ENCODE data around the gene SELENOV.

SELENOV gene

DNA sequence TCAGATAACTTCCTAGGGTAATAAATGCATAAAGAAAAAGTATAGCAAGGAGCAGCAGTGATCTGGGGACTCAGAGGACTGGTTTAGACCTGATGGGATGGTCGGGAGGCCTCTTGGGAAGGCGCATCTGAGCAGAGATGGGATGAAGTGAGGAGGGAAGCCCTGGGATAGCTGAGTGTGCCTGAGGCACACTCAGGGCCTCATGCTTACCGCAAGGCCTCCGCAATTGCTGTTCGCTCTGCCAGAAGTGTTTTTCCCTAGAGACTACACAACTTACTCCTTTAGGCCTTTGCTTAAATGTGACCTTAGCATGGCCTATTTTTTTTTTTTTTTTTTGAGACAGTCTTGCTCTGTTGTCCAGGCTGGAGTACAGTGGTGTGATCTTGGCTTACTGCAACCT, 20.3 kb upstream of the SELENOV start:
- no peak for DNase-seq

DNA sequence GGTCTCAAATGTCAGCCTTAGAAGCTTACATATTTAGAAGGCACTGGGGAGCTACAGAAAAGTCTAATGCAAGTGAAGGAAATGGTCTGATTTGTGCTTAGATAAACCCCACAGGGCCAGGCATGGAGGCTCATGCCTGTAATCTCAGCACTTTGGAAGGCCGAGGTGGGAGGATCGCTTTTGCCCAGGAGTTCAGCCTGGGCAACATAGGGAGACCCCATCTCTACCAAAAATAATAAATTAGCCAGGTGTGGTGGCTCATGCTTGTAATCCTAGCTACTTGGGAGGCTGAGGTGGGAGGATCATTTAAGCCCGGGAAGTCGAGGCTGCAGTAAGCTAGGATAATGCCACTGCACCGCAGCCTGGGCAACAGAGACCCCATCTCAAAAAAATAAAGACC, 18.9 kb upstream of the SELENOV start:
- DNase-seq, result no peak

DNA sequence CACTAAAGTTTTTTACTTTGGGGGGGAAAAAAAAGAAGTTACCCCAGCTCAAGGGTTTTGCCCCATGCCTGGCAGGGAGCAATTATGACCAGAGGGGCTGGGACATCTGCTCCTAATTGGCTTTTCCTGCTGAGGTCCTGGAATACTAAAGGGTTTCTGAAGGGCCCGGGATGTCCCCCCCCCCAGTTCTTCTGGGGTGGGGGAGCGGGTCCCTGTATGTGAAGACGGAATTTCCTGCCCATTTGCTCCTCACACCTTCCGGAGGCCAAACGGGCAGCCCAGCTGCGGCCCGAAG, 17.3 kb upstream of the SELENOV start:
- no peak for DNase-seq

DNA sequence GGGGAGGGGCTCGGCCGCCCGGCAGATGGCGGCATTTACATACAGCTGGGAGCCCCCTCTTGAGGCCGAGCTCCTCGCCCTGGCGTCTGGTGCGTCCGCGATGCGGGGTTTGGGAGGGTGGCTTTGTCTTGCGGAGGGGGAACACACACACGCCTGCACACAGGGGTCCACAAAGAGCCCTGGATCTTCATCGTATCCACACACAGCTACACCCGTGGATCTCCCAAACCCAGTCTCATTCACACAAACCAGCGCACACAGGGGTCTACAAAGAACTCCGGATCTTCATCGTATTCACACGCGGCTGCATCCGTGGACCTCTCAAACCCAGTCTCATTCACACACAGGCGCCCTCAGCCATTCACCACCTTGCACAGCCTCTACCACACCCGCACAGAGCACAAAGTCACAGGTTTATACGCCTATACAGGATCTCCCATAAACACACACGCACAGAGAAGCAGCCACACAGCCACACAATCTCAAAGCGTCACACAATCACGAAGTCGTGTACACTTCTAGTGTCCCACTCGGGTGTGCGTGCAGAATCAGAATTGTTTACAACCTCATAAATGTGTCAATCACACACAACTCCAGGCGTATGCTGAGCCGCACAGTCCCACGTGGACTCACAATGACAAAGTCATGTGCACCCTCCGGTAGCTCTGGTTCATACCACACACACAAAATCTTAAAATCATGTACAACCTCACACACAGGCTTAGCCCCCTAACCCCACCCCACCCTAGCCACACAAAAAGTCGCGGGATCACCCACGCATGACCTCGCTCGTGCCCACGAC, 16.7 kb upstream of the SELENOV start:
- DNase-seq, result peak; percentile 76

DNA sequence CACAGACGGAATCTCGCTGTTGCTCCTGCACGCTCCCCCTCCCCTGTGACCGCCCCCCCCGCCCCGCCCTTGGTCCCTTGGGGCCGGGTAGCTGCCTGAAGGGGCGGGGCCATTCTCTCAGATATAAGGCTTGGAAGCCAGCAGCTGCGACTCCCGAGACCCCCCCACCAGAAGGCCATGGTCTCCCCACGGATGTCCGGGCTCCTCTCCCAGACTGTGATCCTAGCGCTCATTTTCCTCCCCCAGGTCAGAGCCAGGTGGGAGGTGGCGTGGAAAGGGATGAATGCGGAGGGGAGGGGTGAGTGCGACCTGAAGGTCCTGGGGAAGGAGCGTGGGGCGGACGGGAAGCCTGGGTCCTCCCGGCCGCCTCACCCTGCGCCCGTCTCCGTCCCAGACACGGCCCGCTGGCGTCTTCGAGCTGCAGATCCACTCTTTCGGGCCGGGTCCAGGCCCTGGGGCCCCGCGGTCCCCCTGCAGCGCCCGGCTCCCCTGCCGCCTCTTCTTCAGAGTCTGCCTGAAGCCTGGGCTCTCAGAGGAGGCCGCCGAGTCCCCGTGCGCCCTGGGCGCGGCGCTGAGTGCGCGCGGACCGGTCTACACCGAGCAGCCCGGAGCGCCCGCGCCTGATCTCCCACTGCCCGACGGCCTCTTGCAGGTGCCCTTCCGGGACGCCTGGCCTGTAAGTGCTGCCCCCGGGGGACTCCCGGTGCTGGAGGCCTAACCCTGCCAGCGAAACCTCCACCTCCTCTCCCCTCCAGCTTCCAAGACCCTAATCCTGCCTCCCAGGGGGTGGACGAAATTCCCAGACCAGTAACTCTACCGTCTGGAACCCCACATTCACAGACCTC, 15.9 kb upstream of the SELENOV start, which contains the start of gene DLL3:
Gene DLL3 (plus strand): TSS at position 150 of the 845 bp plus-strand sequence. CDS start 28 bp downstream, at position 178.
- DNase-seq, result peak; percentile 12

DNA sequence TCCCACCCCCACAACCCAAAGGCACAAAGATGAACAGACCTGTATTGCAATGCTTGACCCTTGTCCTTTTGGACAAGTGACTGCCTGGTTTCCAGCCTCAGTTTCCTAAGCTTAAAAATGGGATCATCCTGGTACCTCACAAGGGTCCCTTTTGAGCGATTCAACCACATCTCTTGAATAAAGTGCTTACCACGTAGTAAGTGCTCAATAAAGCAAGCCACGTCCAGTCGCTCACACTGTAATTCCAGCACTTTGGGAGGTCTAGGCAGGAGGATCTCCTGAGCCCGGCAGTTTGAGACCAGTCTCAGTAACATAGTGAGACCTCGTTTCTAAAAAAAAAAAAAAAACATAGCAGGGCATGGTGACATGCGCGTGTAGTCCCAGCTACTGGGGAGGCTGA, 15.0 kb upstream of the SELENOV start:
- DNase-seq, result no peak

DNA sequence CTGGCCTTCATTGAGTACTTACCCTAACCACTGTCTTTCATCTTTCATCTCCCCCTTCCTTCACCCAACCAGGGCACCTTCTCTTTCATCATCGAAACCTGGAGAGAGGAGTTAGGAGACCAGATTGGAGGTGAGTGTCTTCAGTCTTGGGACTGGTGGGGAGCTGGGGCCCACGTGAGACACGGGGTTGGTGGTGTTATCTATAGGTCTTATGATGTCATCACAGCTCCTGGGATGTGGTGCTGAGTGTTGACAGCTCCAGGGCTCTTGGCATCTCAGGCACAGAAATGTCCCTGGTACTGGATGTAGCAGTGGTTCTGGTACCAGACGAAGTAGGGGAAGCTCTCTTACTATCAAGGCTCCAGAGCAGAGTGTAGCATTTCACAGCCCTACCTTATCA, 14.4 kb upstream of the SELENOV start:
- DNase-seq, result no peak

DNA sequence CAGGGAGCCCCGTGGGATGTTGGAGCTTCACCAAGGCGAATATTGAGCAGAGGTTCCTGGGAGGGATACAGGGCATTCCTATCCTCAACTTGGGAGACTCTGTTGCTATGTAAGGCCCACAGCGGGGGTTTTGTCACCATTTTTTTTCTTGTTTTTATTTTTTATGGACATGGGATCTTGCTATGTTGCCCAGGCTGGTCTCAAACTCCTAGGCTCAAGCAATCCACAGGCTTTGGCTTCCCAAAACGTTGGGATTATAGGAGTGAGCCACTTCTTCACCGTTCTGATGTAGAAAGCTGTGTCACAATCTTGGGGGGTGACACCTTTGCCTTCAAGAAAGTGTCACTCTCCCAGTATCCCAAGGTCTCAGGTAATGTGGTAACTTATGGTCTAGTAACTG, 13.6 kb upstream of the SELENOV start:
- no peak for DNase-seq

DNA sequence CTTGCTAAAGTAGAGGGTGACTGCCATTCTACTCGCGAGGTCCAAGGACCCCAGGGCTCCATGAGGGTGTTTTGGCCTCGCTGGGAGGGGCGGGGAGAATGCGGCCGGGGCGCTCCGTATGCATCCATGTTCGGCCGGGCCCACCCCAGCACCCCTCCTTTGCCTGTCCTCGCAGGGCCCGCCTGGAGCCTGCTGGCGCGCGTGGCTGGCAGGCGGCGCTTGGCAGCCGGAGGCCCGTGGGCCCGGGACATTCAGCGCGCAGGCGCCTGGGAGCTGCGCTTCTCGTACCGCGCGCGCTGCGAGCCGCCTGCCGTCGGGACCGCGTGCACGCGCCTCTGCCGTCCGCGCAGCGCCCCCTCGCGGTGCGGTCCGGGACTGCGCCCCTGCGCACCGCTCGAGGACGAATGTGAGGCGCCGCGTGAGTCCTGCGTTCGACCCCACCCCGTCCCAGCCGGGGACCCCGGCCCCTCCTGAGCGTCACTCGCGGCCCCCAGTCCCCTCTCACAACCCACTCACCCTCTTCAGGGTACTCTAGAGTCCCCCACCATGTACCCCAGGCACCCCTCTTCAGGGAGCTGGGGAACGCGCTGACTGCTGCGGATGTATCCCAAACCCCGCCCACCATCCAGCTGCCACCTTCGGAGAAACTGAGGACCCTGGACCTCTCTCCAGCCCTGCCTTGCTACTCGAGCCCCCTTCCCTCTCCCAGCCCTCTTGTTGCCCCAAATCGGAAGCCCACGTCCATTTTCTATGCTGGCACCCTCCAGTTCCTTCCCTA, 12.1 kb upstream of the SELENOV start:
- no peak for DNase-seq

DNA sequence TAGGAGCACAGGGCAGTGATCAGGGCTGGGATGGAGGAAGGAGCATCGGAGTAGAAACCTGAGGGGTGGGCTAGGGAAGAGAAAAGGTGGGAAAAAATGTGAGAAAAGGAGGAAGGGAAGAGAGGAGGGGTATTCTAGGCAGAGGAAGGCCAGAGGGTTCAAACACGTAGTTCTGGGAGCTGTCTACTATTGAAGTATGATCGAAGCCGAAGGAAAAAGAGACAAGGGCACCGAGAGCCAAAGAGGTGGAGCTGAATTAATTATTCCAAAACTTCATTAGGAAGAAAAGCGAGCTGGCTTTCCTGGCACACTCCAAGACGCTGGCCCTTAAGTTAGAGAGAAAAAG, 8.4 kb upstream of the SELENOV start:
- DNase-seq, result no peak

DNA sequence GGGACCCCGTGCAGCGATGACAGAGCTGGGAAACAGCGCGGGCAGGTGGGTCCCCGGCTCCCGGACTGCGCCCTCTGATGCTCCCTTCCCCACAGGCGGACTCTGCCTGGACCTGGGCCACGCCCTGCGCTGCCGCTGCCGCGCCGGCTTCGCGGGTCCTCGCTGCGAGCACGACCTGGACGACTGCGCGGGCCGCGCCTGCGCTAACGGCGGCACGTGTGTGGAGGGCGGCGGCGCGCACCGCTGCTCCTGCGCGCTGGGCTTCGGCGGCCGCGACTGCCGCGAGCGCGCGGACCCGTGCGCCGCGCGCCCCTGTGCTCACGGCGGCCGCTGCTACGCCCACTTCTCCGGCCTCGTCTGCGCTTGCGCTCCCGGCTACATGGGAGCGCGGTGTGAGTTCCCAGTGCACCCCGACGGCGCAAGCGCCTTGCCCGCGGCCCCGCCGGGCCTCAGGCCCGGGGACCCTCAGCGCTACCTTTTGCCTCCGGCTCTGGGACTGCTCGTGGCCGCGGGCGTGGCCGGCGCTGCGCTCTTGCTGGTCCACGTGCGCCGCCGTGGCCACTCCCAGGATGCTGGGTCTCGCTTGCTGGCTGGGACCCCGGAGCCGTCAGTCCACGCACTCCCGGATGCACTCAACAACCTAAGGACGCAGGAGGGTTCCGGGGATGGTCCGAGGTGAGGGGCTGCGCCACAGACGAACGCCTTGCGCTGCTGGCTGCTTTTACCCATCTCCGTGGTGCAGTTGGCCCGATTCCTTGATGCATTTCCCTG, 7.8 kb upstream of the SELENOV start:
- DNase-seq, result no peak

DNA sequence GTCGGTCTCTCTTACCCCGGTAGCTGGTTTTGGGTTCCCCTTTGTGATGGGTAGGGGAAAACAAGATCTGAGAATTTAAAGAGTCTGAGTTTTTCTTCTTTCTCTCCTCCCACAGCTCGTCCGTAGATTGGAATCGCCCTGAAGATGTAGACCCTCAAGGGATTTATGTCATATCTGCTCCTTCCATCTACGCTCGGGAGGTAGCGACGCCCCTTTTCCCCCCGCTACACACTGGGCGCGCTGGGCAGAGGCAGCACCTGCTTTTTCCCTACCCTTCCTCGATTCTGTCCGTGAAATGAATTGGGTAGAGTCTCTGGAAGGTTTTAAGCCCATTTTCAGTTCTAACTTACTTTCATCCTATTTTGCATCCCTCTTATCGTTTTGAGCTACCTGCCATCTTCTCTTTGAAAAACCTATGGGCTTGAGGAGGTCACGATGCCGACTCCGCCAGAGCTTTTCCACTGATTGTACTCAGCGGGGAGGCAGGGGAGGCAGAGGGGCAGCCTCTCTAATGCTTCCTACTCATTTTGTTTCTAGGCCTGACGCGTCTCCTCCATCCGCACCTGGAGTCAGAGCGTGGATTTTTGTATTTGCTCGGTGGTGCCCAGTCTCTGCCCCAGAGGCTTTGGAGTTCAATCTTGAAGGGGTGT, 7.1 kb upstream of the SELENOV start:
- DNase-seq, result no peak

DNA sequence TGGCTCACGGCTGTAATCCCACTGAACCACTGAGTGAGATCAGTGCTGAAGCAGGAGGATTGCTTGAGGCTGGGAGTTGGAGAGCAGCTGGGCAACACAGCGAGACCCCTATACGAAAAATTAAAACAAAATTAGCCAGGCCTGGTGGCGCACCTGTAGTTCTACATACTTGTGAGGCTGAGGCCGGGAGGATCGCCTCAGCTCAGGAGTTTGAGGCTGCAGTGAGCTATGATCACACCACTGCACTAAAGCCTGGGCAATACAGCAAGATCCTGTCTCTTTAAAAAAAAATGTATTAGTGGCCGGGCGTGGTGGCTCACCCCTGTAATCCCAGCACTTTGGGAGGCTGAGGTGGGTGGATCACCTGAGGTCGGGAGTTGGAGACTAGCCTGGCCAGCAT, 6.3 kb upstream of the SELENOV start:
- no peak for DNase-seq

DNA sequence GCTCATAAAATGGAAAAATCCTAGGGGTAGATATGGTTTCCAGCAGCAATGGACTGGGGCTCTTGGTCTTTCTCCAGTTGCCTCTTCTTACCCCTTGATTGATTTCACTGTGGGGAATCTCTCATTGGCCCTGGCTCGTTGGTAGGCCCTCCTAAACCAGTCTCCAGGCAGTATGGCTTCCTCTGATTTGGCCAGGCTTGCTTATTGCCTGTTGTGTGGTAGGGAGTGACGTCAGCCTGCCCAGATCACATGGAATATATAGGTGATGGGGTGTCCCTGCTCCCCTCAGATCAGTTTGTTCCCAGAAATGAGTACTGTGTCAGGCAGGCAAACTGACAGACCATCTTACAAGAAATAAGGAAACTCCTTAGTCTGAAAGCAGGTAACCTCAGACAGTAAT, 5.7 kb upstream of the SELENOV start:
- no peak for DNase-seq

DNA sequence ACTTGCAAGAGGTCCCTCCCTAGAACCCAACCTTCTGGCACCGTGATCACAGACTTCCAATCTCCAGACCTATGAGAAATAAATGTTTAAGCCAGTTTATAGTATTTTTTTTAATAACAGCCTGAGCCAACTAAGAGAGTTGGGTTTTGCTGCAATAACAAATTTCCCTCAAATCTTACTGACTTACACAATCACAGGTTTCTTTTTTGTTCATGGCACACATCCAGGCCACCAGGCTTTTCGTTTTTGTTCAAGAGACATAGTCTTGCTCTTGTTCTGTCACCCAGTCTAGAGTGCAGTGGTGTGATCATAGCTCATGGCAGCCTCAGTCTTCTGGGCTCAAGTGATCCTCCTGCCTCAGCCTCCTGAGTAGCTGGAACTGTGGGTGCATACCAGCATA, 2.0 kb upstream of the SELENOV start:
- DNase-seq, result no peak

DNA sequence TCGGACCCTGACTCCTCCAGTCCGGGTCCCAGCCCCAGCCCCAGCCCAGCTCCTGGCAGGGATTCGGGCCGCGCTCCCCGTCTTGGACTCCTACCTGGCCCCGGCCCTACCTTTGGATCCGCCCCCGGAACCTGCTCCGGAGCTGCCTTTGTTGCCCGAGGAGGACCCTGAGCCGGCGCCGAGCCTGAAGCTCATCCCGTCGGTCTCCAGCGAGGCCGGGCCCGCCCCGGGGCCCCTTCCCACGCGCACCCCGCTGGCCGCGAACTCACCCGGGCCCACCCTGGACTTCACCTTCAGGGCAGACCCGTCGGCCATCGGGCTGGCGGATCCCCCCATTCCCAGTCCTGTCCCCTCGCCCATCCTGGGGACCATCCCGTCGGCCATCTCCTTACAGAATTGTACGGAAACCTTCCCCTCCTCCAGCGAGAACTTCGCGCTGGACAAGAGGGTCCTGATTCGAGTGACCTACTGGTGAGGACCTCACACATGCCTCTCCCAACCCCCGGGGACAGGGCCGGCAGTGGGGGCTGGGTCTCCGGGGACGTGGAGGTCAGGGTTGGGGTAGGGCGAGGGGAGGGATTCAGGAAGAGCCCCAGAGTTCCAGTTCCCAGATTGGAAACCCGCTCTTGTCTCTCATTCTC, 732 bp downstream of the SELENOV start:
- DNase-seq, result no peak

DNA sequence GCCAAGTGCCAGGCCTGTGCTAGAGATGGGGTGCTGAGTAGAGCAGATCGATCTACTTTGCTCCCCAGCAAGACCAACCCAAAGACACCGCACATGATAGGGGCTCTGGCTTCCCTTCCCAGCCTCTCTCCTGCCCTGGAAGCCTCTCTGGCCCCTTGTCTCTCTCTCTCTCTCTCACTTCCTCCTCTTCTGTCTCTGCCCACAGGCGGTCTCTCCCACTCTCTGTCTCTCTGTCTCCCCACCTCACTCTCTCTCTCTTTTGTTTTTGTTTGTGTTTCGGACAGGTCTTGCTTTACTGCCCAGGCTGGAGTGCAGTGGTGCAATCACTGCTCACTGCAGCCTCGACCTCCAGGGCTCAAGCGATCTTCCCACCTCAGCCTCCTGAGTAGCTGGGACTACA, 1.3 kb downstream of the SELENOV start:
- DNase-seq, result no peak

DNA sequence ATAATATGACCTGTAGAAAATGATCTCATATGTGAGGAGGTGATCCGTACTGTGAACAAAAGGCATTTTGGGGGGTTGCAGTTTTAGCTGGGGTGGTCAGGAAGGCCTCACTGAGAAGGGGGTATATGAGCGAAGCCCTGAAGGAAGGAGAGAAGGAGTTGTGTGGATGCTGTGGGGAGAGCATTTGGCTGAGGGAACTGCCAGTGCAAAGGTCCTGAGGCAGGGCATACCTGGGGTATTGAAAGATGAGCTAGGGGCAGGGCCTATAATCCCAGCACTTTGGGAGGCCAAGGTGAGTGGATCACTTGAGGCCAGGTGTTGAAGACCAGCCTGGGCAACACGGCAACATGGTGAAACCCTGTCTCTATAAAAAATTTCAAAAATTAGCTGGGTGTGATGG, 2.5 kb downstream of the SELENOV start:
- no peak for DNase-seq

DNA sequence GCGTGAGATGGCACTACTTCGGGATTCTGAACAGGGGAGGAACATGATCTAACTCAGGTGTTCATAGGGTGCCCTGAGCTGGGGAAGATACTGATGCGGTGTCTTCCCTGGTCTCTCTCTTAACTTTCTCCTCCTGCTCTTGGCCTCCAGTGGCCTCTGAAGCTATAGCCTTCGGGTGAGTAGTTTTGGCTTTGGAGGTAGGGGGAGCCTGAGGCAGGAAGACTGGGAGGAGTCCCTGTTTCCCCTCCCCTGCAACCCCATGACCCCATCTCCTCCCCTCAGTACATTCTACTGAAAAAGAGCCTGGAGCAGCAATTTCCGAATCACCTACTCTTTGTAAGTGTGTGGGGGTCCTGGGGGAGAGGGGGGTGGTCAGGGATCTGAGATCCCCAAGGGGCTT, 3.5 kb downstream of the SELENOV start:
- DNase-seq, result no peak

DNA sequence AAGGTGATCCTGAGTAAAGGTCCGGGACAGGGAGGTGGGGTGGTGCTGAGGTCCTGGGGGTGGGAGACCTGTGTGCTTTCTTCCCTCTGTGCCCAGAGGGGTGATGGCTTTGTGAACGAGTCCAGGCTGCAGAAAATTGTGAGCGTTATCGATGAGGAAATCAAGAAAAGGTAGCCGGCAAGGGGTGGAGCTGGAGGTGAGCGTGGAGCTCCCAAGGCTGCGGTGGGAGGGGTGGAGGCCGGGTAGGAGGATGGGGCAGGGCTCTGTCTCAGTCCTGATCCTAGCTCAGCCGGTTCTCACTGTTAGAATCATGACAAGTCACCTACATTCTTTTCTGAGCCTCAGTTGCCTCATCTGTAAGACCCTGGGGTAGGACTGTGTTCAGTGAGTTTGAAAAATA, 4.0 kb downstream of the SELENOV start:
- DNase-seq, result no peak

DNA sequence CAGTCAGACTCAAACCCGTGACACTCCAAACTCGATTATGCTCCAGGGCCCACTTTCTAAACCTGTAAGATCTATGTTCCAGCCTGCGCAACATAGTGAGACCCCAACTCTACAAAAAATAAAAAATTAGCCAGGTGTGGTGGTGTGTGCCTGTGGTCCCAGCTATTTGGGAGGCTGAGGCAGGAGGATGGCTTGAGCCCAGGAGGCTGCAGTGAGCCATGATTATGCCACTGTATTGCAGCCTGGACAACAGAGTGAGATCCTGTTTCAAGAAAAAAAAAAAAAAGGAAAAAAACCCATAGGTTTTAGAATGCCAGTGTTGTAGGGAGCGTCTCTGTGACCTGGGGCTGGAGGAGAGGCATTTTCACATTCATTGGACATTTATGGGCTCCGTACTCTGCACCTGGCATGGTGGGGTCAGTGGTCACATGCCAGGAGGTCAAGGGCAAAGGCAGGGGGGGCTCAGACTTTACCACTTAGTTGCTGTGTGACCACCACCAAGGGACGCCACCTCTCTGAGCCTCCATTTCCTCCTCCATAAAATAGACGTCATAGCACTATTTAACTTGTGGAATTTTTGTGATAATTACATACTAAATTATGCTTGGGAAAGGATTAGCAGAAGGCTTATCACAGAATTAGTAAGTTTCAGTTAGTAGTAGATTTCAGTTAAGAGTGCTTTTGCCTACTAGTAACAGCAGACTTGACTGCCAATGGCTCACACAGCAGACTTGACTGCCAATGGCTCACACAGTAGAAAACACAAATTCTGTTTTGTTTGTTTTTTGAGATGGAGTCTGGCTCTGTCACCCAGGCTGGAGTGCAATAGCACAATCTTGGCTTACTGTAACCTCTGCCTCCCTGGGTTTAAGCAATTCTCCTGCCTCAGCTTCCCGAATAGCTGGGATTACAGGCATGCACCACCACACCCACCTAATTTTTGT, 5.9 kb downstream of the SELENOV start:
- DNase-seq, result no peak

All from NCI-H1694 treated with DMSO at 0.1 percent for 48 hours (cell line).